Upper lobe of left lung (tissue), 4 donors: ENCODE results near the gene CCDC57.

ENCODE experiments used
- CTCF ChIP-seq, 6 experiments: fragments of 450-650 bp in 4 of 6; fragments of 200-600 bp in 2 of 6; sonication (generic) in 2 of 6; IDR thresholded peaks; one replicate each; pipeline ENCODE4 v1.5.1; 2016 to 2019; ENCODE audit warnings: antibody characterized with exemption in 6 of 6
- EP300 ChIP-seq, 4 donors: sonication (generic); formaldehyde crosslinking; IDR thresholded peaks; one replicate each; pipeline ENCODE4 v1.5.1; 2017; ENCODE audit warnings: antibody characterized with exemption in 4 of 4, control low read depth in 2 of 4
- POLR2A ChIP-seq, 4 donors: fragments of 450-650 bp; IDR thresholded peaks; one replicate each; pipeline ENCODE4 v1.5.1; 2016 to 2017; ENCODE audit warnings: antibody characterized with exemption in 4 of 4, mild to moderate bottlenecking in 2 of 4
- POLR2AphosphoS5 ChIP-seq, 2 donors: sonication (generic); formaldehyde crosslinking; IDR thresholded peaks; one replicate each; pipeline ENCODE4 v1.5.1; 2017; ENCODE audit warnings: antibody characterized with exemption in 2 of 2

DNA sequence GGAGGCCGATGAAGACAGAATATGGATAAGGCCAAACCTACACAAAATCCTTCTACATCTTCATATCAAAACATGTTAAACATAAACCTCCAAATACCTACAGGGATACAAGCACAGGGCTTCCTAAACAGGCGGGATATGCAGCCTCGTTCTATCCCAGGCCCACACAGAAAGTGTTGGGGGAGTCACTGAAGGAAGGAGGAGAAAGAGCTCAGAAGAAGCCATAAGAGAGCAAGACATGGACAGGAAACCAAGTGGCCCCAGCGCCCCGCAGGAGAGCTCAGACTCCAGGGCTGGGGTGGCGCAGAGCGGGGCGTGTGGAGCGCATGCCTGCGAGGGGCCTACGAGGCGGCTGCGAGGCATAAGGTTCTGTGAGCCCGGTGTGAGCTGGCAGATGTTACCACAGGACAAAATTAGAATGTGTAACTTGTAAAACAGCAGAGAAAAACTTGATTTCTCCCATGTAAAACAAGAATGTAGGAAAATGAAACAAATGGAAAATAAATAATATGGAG is 103.6 kb downstream of the CCDC57 start:
- no peak for TF ChIP-seq CTCF (IDR thresholded peaks at IDR 0.05)
- TF ChIP-seq POLR2A (IDR thresholded peaks at IDR 0.05): no peak
- TF ChIP-seq EP300 (IDR thresholded peaks at IDR 0.05): no peak
- TF ChIP-seq POLR2AphosphoS5 (IDR thresholded peaks at IDR 0.05): no peak
